Endothelial cell of umbilical vein (primary cell): ENCODE measurements around the gene LYZL4. TPM values are rescaled to one million over a fixed set of nuclear protein-coding genes. Genes with fewer than 3 reads are reported as not detected.

Experiments used
- BruUV-seq: library from RNA; stranded (reverse); fragments of 400-500 nt; replicated peaks from 2 replicates; lab custom pipeline; 2021; lab: Mats Ljungman, UMichigan
- CTCF ChIA-PET: fragments of 300-600, 350-600 bp; sonication (Branson Sonifier 250); formaldehyde crosslinking; loops from one replicate; lab custom pipeline; 2021; ENCODE audit warnings: antibody characterized with exemption, inconsistent platforms; lab: Charles Lee
- POLR2A ChIA-PET: fragments of 300-600, 350-600 bp; sonication (Branson Sonifier 250); formaldehyde crosslinking; loops from one replicate; lab custom pipeline; 2021; ENCODE audit warnings: antibody characterized with exemption, inconsistent platforms; lab: Charles Lee
- DNase-seq: peaks from one replicate; pipeline ENCODE4 v3.0.0-alpha.2; 2011; ENCODE audit warnings: low read depth, low spot score
- FAIRE-seq: peaks from 2 replicates; lab custom pipeline; 2011; peaks lifted over from hg19 to GRCh38; lab: Jason Lieb, UNC
- H2AFZ ChIP-seq: 2 replicates; pipeline ENCODE4 v1.6.0; 2012; ENCODE audit warnings: low read depth, low read length, control low read depth, inconsistent platforms
- H3K27ac ChIP-seq: 2 replicates; pipeline ENCODE4 v1.5.1; 2011; ENCODE audit warnings: low read depth, mild to moderate bottlenecking, control low read depth, low read length, moderate library complexity; ENCODE audit not compliant: insufficient read depth
- H3K27me3 ChIP-seq, 2 experiments: 2 replicates each; pipeline versions ENCODE4 v1.6.0 to v1.6.1; 2011; ENCODE audit warnings: low read length in 2 of 2, mixed read lengths in 1 of 2; ENCODE audit not compliant: control insufficient read depth in 2 of 2, insufficient read depth in 2 of 2
- H3K36me3 ChIP-seq, 2 experiments: 2 replicates in 1 of 2; 3 replicates in 1 of 2; pipeline ENCODE4 v1.5.1; 2011; ENCODE audit warnings: low read length in 2 of 2, mild to moderate bottlenecking in 1 of 2, moderate library complexity in 1 of 2; ENCODE audit not compliant: control insufficient read depth in 2 of 2, insufficient read depth in 2 of 2; ENCODE audit errors: extremely low read depth in 1 of 2
- H3K4me1 ChIP-seq: 3 replicates; pipeline ENCODE4 v1.5.1; 2011; ENCODE audit warnings: mild to moderate bottlenecking, low read length; ENCODE audit not compliant: control insufficient read depth, insufficient read depth; ENCODE audit errors: extremely low read depth
- H3K4me2 ChIP-seq: 2 replicates; pipeline ENCODE4 v1.6.1; 2011; ENCODE audit warnings: low read length, control low read depth, mixed read lengths; ENCODE audit not compliant: insufficient read depth
- H3K4me3 ChIP-seq, 3 experiments: fragments of 200-600 bp in 1 of 3; sonication (generic), shearing (Covaris generic) in 1 of 3; replicated peaks in 1 of 3; 2 replicates each; pipeline ENCODE4 v1.5.1; 2011 to 2016; ENCODE audit warnings: control low read depth in 3 of 3, low read length in 3 of 3, mild to moderate bottlenecking in 2 of 3, inconsistent platforms in 1 of 3, low read depth in 1 of 3, moderate library complexity in 1 of 3; ENCODE audit not compliant: insufficient read depth in 1 of 3
- H3K79me2 ChIP-seq: 2 replicates; pipeline ENCODE4 v1.6.0; 2012; ENCODE audit warnings: low read length, inconsistent platforms; ENCODE audit not compliant: control insufficient read depth, insufficient read depth
- H3K9ac ChIP-seq: replicated peaks from 2 replicates; pipeline ENCODE3; 2011; ENCODE audit warnings: low read length, control low read depth; ENCODE audit not compliant: insufficient read depth; ENCODE audit errors: extremely low read depth
- H3K9me1 ChIP-seq: replicated peaks from 3 replicates; pipeline ENCODE4 v1.6.0; 2011; ENCODE audit warnings: mild to moderate bottlenecking, low read length; ENCODE audit not compliant: control insufficient read depth, insufficient read depth; ENCODE audit errors: extremely low read depth
- H3K9me3 ChIP-seq: replicated peaks from 2 replicates; pipeline ENCODE4 v1.5.1; 2012; ENCODE audit warnings: low read length, inconsistent platforms; ENCODE audit not compliant: control insufficient read depth, insufficient read depth
- H4K20me1 ChIP-seq: replicated peaks from 2 replicates; pipeline ENCODE3; 2011; ENCODE audit warnings: mild to moderate bottlenecking, low read length; ENCODE audit not compliant: control insufficient read depth, insufficient read depth; ENCODE audit errors: extremely low read depth
- EZH2 ChIP-seq: IDR thresholded peaks from 2 replicates; pipeline ENCODE4 v1.6.1; 2012; ENCODE audit warnings: borderline replicate concordance, low read depth, mild to moderate bottlenecking, moderate library complexity, low read length, inconsistent platforms; ENCODE audit not compliant: severe bottlenecking
- FOS ChIP-seq: IDR thresholded peaks from 2 replicates; pipeline ENCODE4 v1.6.1; 2011; ENCODE audit warnings: mild to moderate bottlenecking, low read length, moderate library complexity, borderline replicate concordance; ENCODE audit not compliant: insufficient read depth
- GATA2 ChIP-seq: IDR thresholded peaks from 2 replicates; pipeline ENCODE4 v1.7.0; 2011; ENCODE audit warnings: low read depth, mild to moderate bottlenecking, moderate library complexity, mixed read lengths, low read length; ENCODE audit not compliant: insufficient read length, insufficient read depth
- JUN ChIP-seq: IDR thresholded peaks from 2 replicates; pipeline ENCODE4 v1.6.1; 2011; ENCODE audit warnings: borderline replicate concordance, low read depth; ENCODE audit not compliant: insufficient read length, insufficient read depth
- MYC ChIP-seq: IDR thresholded peaks from one replicate; pipeline ENCODE4 v1.6.1; 2011; ENCODE audit warnings: mild to moderate bottlenecking, low read depth, low read length
- POLR2A ChIP-seq: IDR thresholded peaks from 2 replicates; pipeline ENCODE4 v1.6.1; 2012; ENCODE audit warnings: low read depth, mild to moderate bottlenecking, control low read depth, low read length
- POLR2AphosphoS5 ChIP-seq: IDR thresholded peaks from 2 replicates; pipeline ENCODE4 v1.6.1; 2012; ENCODE audit warnings: low read depth, mild to moderate bottlenecking, control low read depth, low read length, moderate library complexity; ENCODE audit not compliant: insufficient read depth
- dilution Hi-C: fragments of 300-500 bp; cut with MboI; formaldehyde crosslinking; loops from one replicate; pipeline ENCODE4 v1.15.0; 2019; ENCODE audit warnings: low sequenced_read_pairs; ENCODE audit not compliant: extremely low pct_ligation_motif_present
- intact Hi-C: fragments of 100-400 bp; cut with micrococcal nuclease; formaldehyde crosslinking; loops from one replicate; pipeline ENCODE4 v1.10.0; 2022
- polyA plus RNA-seq, 4 experiments: library from polyadenylated mRNA; depleted of rRNA in 3 of 4; stranded (reverse) in 3 of 4; unstranded in 1 of 4; fragments of >200 nt; gene quantifications; 2 replicates each; pipeline versions ENCODE4 v1.2.1 to v1.2.3, GENCODE V29; 2011 to 2012; ENCODE audit warnings: missing spikeins in 1 of 4
- total RNA-seq: library from RNA; stranded (reverse); gene quantifications from 2 replicates; pipeline ENCODE4 v1.2.3, GENCODE V29; 2021
- TF ChIP-seq, protein P1 (sequence below), 2 donors: IDR thresholded peaks; 1 replicate in 1 of 2; 2 replicates in 1 of 2; pipeline ENCODE4 v1.5.1; 2011; ENCODE audit warnings: low read length in 2 of 2, mild to moderate bottlenecking in 2 of 2, moderate library complexity in 2 of 2, control low read depth in 1 of 2, inconsistent platforms in 1 of 2, low read depth in 1 of 2; ENCODE audit not compliant: insufficient read depth in 1 of 2; ENCODE audit errors: extremely low read depth in 1 of 2
- TF ChIP-seq, protein P2 (sequence below): IDR thresholded peaks from 2 replicates; pipeline ENCODE4 v1.6.1; 2011; ENCODE audit not compliant: insufficient read depth, insufficient read length

LYZL4 gene
- total and polyA plus RNA-seq, 2 donors (not counting 3 experiments of a cell fraction or from before 2014, with no cell fraction given), result 0.41 TPM; not detected in 1

DNA sequence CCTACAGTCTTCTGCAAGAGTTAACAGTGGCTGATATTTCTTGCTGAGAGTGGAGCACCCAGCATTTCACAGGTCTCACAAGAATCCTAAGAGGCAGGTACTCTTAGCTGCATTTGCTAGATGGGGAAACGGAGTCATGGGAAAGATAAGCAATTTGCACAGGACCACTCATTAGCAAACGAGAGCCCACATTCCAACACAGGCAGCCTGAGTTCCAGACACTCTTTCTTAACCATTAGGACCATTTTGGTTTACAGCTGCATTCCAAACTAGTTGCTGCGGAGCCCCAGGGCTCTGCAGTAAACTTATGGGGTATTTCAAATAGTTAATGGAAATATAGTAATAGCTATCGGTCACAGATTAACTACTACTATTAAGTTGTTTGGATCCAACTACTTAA is 42.5 kb downstream of the LYZL4 start:
- Histone ChIP-seq H3K9me1 (no peaks in the 10 kb centered on the region), H4K20me1 (no peaks in the 10 kb centered on the region), H3K27ac (no peak overlapping the region), H3K27me3 (peaks cover 0 to 4% of the 10 kb centered on the region in 2 experiments), H3K79me2 (no peaks in the 10 kb centered on the region), H3K9me3 (no peaks in the 10 kb centered on the region), H3K36me3 (no peaks in the 10 kb centered on the region), H2AFZ (no peak overlapping the region), H3K9ac (no peak overlapping the region), H3K4me2 (no peak overlapping the region), H3K4me3 (no peak overlapping the region), H3K4me1 (no peaks in the 10 kb centered on the region)
- no peak for FAIRE-seq
- dilution Hi-C loops (no loop called here), intact Hi-C loops (no loop called here)
- DNase-seq, result no peak
- BruUV-seq, result no TSS peak
- no peak for TF ChIP-seq FOS
- no peak for TF ChIP-seq POLR2A
- TF ChIP-seq, protein P1, sequence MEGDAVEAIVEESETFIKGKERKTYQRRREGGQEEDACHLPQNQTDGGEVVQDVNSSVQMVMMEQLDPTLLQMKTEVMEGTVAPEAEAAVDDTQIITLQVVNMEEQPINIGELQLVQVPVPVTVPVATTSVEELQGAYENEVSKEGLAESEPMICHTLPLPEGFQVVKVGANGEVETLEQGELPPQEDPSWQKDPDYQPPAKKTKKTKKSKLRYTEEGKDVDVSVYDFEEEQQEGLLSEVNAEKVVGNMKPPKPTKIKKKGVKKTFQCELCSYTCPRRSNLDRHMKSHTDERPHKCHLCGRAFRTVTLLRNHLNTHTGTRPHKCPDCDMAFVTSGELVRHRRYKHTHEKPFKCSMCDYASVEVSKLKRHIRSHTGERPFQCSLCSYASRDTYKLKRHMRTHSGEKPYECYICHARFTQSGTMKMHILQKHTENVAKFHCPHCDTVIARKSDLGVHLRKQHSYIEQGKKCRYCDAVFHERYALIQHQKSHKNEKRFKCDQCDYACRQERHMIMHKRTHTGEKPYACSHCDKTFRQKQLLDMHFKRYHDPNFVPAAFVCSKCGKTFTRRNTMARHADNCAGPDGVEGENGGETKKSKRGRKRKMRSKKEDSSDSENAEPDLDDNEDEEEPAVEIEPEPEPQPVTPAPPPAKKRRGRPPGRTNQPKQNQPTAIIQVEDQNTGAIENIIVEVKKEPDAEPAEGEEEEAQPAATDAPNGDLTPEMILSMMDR (IDR thresholded peaks at IDR 0.05; ENCODE audit: extremely low read depth in 1 of 2, insufficient read depth in 1 of 2, low read depth in 1 of 2, low read length in 2 of 2), result no peak
- no peak for TF ChIP-seq POLR2AphosphoS5
- TF ChIP-seq, protein P2, sequence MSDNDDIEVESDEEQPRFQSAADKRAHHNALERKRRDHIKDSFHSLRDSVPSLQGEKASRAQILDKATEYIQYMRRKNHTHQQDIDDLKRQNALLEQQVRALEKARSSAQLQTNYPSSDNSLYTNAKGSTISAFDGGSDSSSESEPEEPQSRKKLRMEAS, result no peak
- TF ChIP-seq EZH2, result no peak
- TF ChIP-seq GATA2, result no peak
- no peak for TF ChIP-seq MYC
- no peak for TF ChIP-seq JUN
- CTCF ChIA-PET, result no interaction called here
- POLR2A ChIA-PET, result no interaction called here
